Measurements from ENCODE around the gene NT5DC2. TPM values are rescaled to one million over a fixed set of nuclear protein-coding genes. Genes with fewer than 3 reads are reported as not detected.

NT5DC2 gene
- total RNA-seq, 4 donors from 2014 or later, result 21.7 to 69.5 (median 34.7) TPM

DNA sequence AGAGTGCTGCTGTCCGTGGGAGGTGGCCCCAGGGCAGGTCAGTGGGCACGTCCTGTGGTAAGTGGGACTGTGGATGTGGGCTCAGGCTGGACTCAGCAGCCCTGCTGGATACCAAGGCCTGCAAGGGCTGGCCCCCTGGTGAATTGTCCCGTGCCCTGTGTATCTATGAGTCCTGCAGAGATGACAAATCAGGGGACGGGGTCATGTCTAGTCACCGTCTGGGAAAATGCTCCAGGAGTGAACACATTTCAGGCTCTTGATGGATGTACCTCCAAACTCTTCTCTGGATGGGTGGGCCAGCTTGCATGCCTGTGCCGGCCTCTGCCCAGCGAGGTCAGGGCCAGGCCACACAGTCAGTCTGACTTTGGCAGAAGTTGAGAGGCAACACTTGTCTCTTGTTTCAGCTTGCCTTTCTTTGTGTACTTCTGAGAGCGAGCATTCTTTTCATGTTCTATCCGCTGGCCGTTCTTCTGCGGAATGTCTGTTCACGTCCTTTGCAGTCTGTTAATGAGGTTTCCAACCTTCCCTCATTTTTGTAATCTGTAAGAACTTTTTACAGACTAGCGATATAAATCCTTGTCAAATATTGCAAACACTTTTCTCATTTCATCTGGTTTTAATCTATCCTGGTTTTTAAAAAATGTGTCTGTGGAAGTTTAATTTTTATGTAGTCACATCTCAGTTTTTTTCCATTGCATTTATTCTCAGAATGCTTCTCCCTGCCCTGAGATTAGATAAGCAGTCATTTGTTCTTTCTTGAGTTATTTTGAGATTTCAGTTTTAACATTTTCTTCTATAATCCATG lies 49.9 kb downstream of the NT5DC2 start:
- Histone ChIP-seq H3K27me3 (no peaks in the 10 kb centered on the region), H3K4me1 (peaks cover 5 to 34% (median 19%) of the 10 kb centered on the region in 3 donors), H3K9me3 (no peaks in the 10 kb centered on the region), H3K4me3 (no peak overlapping the region), H3K36me3 (peaks cover 0 to 87% of the 10 kb centered on the region in 2 donors), H3K27ac (peak overlapping the region; percentile 44 to 83 (median 76))
- WGBS, 2 donors (ENCODE audit: low coverage in 1 of 2), result 10 to 23% methylated on average over 6 to 7 of the region's 13 CpGs
- TF ChIP-seq EP300 (IDR thresholded peaks at IDR 0.05) (no peak), POLR2AphosphoS5 (IDR thresholded peaks at IDR 0.05) (peak; percentile 8)
- peak; percentile 47 for ATAC-seq

DNA sequence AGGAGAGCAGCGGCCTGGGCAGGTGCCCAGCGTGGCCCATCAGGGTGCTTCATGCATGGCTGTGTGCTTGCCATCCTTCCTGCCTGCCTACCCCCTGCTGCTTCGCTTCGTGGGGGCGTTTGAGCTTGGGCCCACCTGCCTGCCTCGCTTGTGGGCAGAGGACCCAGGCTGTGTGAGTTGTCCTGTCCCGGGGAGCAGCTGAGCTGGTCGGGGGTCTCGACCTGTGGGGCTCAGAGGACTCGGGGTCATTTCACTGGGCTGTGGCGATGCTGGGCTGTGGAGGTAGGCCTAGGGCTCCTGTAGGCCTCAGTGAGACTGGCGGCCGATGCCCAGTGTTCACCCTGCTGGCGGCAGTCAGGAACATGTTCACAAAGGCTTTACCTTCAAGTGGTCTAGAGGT lies 50.6 kb downstream of the NT5DC2 start:
- H3K36me3 ChIP-seq, result peaks cover 0 to 87% of the 10 kb centered on the region in 2 donors
- peaks cover 5 to 33% (median 19%) of the 10 kb centered on the region in 3 donors for H3K4me1 ChIP-seq
- peak overlapping the region; percentile 25 to 83 (median 76) for H3K27ac ChIP-seq
- 100% methylated on average over 2 of the region's 14 CpGs; no CpG with 5 or more reads in 1 of the 2 donors for WGBS, 2 donors (ENCODE audit: low coverage in 1 of 2)
- peak; percentile 0 for ATAC-seq
- no peaks in the 10 kb centered on the region for H3K9me3 ChIP-seq
- TF ChIP-seq, protein P1, sequence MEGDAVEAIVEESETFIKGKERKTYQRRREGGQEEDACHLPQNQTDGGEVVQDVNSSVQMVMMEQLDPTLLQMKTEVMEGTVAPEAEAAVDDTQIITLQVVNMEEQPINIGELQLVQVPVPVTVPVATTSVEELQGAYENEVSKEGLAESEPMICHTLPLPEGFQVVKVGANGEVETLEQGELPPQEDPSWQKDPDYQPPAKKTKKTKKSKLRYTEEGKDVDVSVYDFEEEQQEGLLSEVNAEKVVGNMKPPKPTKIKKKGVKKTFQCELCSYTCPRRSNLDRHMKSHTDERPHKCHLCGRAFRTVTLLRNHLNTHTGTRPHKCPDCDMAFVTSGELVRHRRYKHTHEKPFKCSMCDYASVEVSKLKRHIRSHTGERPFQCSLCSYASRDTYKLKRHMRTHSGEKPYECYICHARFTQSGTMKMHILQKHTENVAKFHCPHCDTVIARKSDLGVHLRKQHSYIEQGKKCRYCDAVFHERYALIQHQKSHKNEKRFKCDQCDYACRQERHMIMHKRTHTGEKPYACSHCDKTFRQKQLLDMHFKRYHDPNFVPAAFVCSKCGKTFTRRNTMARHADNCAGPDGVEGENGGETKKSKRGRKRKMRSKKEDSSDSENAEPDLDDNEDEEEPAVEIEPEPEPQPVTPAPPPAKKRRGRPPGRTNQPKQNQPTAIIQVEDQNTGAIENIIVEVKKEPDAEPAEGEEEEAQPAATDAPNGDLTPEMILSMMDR (IDR thresholded peaks at IDR 0.05), result no peak
- no peak for TF ChIP-seq POLR2AphosphoS5 (IDR thresholded peaks at IDR 0.05)
- TF ChIP-seq EP300 (IDR thresholded peaks at IDR 0.05), result no peak
- TF ChIP-seq POLR2A (IDR thresholded peaks at IDR 0.05), result no peak
- no peaks in the 10 kb centered on the region for H3K27me3 ChIP-seq
- H3K4me3 ChIP-seq, result no peak overlapping the region

GRCh38 chr3:52481819-52482521 lies 51.7 kb downstream of the NT5DC2 start:
- ATAC-seq, result no peak
- Histone ChIP-seq H3K4me3 (no peak overlapping the region), H3K27me3 (no peaks in the 10 kb centered on the region), H3K9me3 (no peaks in the 10 kb centered on the region), H3K27ac (peak overlapping the region in 3 of 4 donors; percentile 14 to 83 (median 72)), H3K36me3 (peaks cover 0 to 87% of the 10 kb centered on the region in 2 donors), H3K4me1 (peaks cover 5 to 33% (median 19%) of the 10 kb centered on the region in 3 donors)
- TF ChIP-seq, protein P1 (IDR thresholded peaks at IDR 0.05), result peak in 2 of 4 experiments; percentile 19 to 33
- TF ChIP-seq POLR2A (IDR thresholded peaks at IDR 0.05) (no peak), EP300 (IDR thresholded peaks at IDR 0.05) (no peak)
- WGBS, 2 donors (ENCODE audit: low coverage in 1 of 2), result 81 to 97% methylated on average over 5 to 6 of the region's 23 CpGs

- Histone ChIP-seq H3K36me3 (peaks cover 0 to 87% of the 10 kb centered on the region in 2 donors), H3K9me3 (no peaks in the 10 kb centered on the region), H3K4me1 (peaks cover 5 to 33% (median 19%) of the 10 kb centered on the region in 3 donors), H3K4me3 (no peak overlapping the region), H3K27me3 (no peaks in the 10 kb centered on the region), H3K27ac (peak overlapping the region in 2 of 4 donors; percentile 21 to 83)
- TF ChIP-seq POLR2A (IDR thresholded peaks at IDR 0.05) (no peak), EP300 (IDR thresholded peaks at IDR 0.05) (no peak), POLR2AphosphoS5 (IDR thresholded peaks at IDR 0.05) (no peak)
- TF ChIP-seq, protein P1 (IDR thresholded peaks at IDR 0.05), result no peak
- WGBS, 2 donors (ENCODE audit: low coverage in 1 of 2), result 66 to 78% methylated on average over 6 of the region's 27 CpGs
- ATAC-seq, result no peak
Observed at GRCh38 chr3:52480768-52481715, 52.6 kb downstream of the NT5DC2 start.
